Activated CD4-positive, alpha-beta T cell treated with anti-CD3 and anti-CD28 coated beads, Interleukin-2, amount 10 ng/mL, durations not matched to agents 7 days and 5 days (primary cell): ENCODE measurements around the gene AP4B1. TPM values are rescaled to one million over a fixed set of nuclear protein-coding genes. Genes with fewer than 3 reads are reported as not detected.
"Not testable (repeated sequence)": the region's sequence is repeated elsewhere in the genome, so short reads cannot be mapped to it uniquely, and the experiment has no call there.

ENCODE experiments used
- CTCF ChIA-PET: fragments of 350-600 bp; sonication (Branson Sonifier 250); formaldehyde crosslinking; loops from one replicate; lab custom pipeline; 2021; ENCODE audit warnings: antibody characterized with exemption; lab: Charles Lee
- POLR2A ChIA-PET: fragments of 350-600 bp; sonication (Branson Sonifier 250); formaldehyde crosslinking; loops from one replicate; lab custom pipeline; 2021; ENCODE audit warnings: antibody characterized with exemption; lab: Charles Lee
- DNase-seq: peaks from one replicate; pipeline ENCODE4 v3.0.0-alpha.2; 2020
- H3K27ac Mint-ChIP-seq: one replicate; pipeline ENCODE4 v1.8.0; 2021; ENCODE audit warnings: mild to moderate bottlenecking, moderate library complexity, mixed read lengths
- H3K27me3 Mint-ChIP-seq: one replicate; pipeline ENCODE4 v1.8.0; 2021; ENCODE audit warnings: mixed read lengths
- H3K36me3 Mint-ChIP-seq: one replicate; pipeline ENCODE4 v1.8.0; 2021; ENCODE audit warnings: low read depth, mixed read lengths
- H3K4me1 Mint-ChIP-seq: one replicate; pipeline ENCODE4 v1.8.0; 2021; ENCODE audit warnings: mixed read lengths
- H3K4me3 Mint-ChIP-seq: one replicate; pipeline ENCODE4 v1.8.0; 2021; ENCODE audit warnings: mild to moderate bottlenecking, moderate library complexity, mixed read lengths
- H3K9me3 Mint-ChIP-seq: one replicate; pipeline ENCODE4 v1.8.0; 2021; ENCODE audit warnings: mixed read lengths
- total RNA-seq, 2 experiments: library from RNA; stranded (reverse); gene quantifications; one replicate each; pipeline ENCODE4 v1.2.3, GENCODE V29; 2021

Gene AP4B1
- total RNA-seq, 2 experiments from 2014 or later: 39.4 to 41.9 TPM

GRCh38 chr1:113868387-113869083 is 36.1 kb downstream of the AP4B1 start:
- H3K4me1 Mint-ChIP-seq: peaks cover 60% of the 10 kb centered on the region
- CTCF ChIA-PET: interaction anchor here (1.0 to 2.4 kb wide), 4 partner anchors 9 to 35 kb away, joined by 4 to 15 read pairs (median 8); no protein-coding TSS in a partner anchor
- no peaks in the 10 kb centered on the region for H3K9me3 Mint-ChIP-seq
- no peak for DNase-seq
- H3K4me3 Mint-ChIP-seq: peak overlapping the region; percentile 92
- POLR2A ChIA-PET: interaction anchor here (0.6 kb wide), 1 partner anchor 36 kb away, joined by 4 read pairs; no protein-coding TSS in a partner anchor
- H3K27ac Mint-ChIP-seq: peak overlapping the region; percentile 79
- no peaks in the 10 kb centered on the region for H3K27me3 Mint-ChIP-seq
- peaks cover 49% of the 10 kb centered on the region for H3K36me3 Mint-ChIP-seq

- Mint-ChIP-seq H3K9me3 (no peaks in the 10 kb centered on the region), H3K27ac (no peak overlapping the region), H3K4me3 (no peak overlapping the region), H3K36me3 (peaks cover 48% of the 10 kb centered on the region), H3K4me1 (peaks cover 46% of the 10 kb centered on the region), H3K27me3 (no peaks in the 10 kb centered on the region)
- DNase-seq: no peak
- ChIA-PET CTCF (interaction anchor here (1.1 to 1.2 kb wide), 3 partner anchors 22 to 80 kb away, joined by 3 to 5 read pairs (median 3); no protein-coding TSS in a partner anchor), POLR2A (no interaction called here)
Observed at GRCh38 chr1:113861641-113862040, 43.0 kb downstream of the AP4B1 start.

GRCh38 chr1:113860891-113861290 is 43.7 kb downstream of the AP4B1 start:
- H3K27me3 Mint-ChIP-seq: no peaks in the 10 kb centered on the region
- ChIA-PET POLR2A (interaction anchor here (1.5 kb wide), 1 partner anchor 68 kb away, joined by 3 read pairs; the partner anchor contains the start of gene HIPK1), CTCF (interaction anchor here (0.7 to 3.5 kb wide), 2 partner anchors 9 to 10 kb away, joined by 3 to 15 read pairs; no protein-coding TSS in a partner anchor)
- no peaks in the 10 kb centered on the region for H3K9me3 Mint-ChIP-seq
- H3K27ac Mint-ChIP-seq: no peak overlapping the region
- H3K4me1 Mint-ChIP-seq: peaks cover 48% of the 10 kb centered on the region
- peaks cover 54% of the 10 kb centered on the region for H3K36me3 Mint-ChIP-seq
- DNase-seq: no peak
- no peak overlapping the region for H3K4me3 Mint-ChIP-seq

GRCh38 chr1:113859478-113860175 is 45.0 kb downstream of the AP4B1 start:
- Mint-ChIP-seq H3K4me1 (peaks cover 43% of the 10 kb centered on the region), H3K36me3 (peaks cover 57% of the 10 kb centered on the region), H3K27ac (no peak overlapping the region), H3K9me3 (no peaks in the 10 kb centered on the region), H3K4me3 (no peak overlapping the region), H3K27me3 (no peaks in the 10 kb centered on the region)
- DNase-seq: no peak
- CTCF ChIA-PET: interaction anchor here (0.5 to 3.5 kb wide), 9 partner anchors 10 to 1090 kb away, joined by 3 to 15 read pairs (median 4); no protein-coding TSS in a partner anchor
- POLR2A ChIA-PET: interaction anchor here (0.7 to 1.5 kb wide), 2 partner anchors 11 to 70 kb away, joined by 3 to 4 read pairs; partner anchors contain the start of gene HIPK1

GRCh38 chr1:113858982-113859381 is 45.6 kb downstream of the AP4B1 start:
- Mint-ChIP-seq H3K4me3 (no peak overlapping the region), H3K27me3 (no peaks in the 10 kb centered on the region), H3K36me3 (peaks cover 61% of the 10 kb centered on the region), H3K27ac (no peak overlapping the region), H3K9me3 (no peaks in the 10 kb centered on the region), H3K4me1 (peaks cover 47% of the 10 kb centered on the region)
- DNase-seq: no peak
- ChIA-PET POLR2A (no interaction called here), CTCF (interaction anchor here (0.5 to 3.5 kb wide), 4 partner anchors 9 to 854 kb away, joined by 3 to 15 read pairs (median 5); no protein-coding TSS in a partner anchor)

GRCh38 chr1:113858418-113858817 is 46.2 kb downstream of the AP4B1 start:
- Mint-ChIP-seq H3K9me3 (no peaks in the 10 kb centered on the region), H3K4me3 (no peak overlapping the region), H3K36me3 (peaks cover 58% of the 10 kb centered on the region), H3K27me3 (no peaks in the 10 kb centered on the region), H3K4me1 (peaks cover 45% of the 10 kb centered on the region), H3K27ac (no peak overlapping the region)
- POLR2A ChIA-PET: no interaction called here
- no peak for DNase-seq
- CTCF ChIA-PET: interaction anchor here (1.8 to 3.5 kb wide), 2 partner anchors 8 to 11 kb away, joined by 7 to 15 read pairs; no protein-coding TSS in a partner anchor

- H3K36me3 Mint-ChIP-seq: peaks cover 55% of the 10 kb centered on the region
- no peaks in the 10 kb centered on the region for H3K9me3 Mint-ChIP-seq
- H3K27ac Mint-ChIP-seq: no peak overlapping the region
- ChIA-PET POLR2A (no interaction called here), CTCF (interaction anchor here (3.5 kb wide), 1 partner anchor 12 kb away, joined by 15 read pairs; no protein-coding TSS in a partner anchor)
- H3K27me3 Mint-ChIP-seq: no peaks in the 10 kb centered on the region
- H3K4me3 Mint-ChIP-seq: no peak overlapping the region
- H3K4me1 Mint-ChIP-seq: peaks cover 41% of the 10 kb centered on the region
- DNase-seq: no peak
Observed at GRCh38 chr1:113857776-113858175, 46.8 kb downstream of the AP4B1 start.

GRCh38 chr1:113856401-113856790 is 48.2 kb downstream of the AP4B1 start:
- POLR2A ChIA-PET: no interaction called here
- CTCF ChIA-PET: interaction anchor here (1.4 to 2.6 kb wide), 6 partner anchors 10 to 74 kb away, joined by 3 to 7 read pairs (median 4); partner anchors contain the start of gene AP4B1
- Mint-ChIP-seq H3K27ac (no peak overlapping the region), H3K27me3 (no peaks in the 10 kb centered on the region), H3K4me1 (peaks cover 33% of the 10 kb centered on the region), H3K9me3 (no peaks in the 10 kb centered on the region), H3K4me3 (no peak overlapping the region), H3K36me3 (peaks cover 56% of the 10 kb centered on the region)
- DNase-seq: no peak

- no peak overlapping the region for H3K27ac Mint-ChIP-seq
- peaks cover 31% of the 10 kb centered on the region for H3K4me1 Mint-ChIP-seq
- POLR2A ChIA-PET: interaction anchor here (0.6 to 0.7 kb wide), 2 partner anchors 74 to 93 kb away, joined by 3 to 7 read pairs; no protein-coding TSS in a partner anchor
- no peaks in the 10 kb centered on the region for H3K9me3 Mint-ChIP-seq
- DNase-seq: no peak
- no peak overlapping the region for H3K4me3 Mint-ChIP-seq
- CTCF ChIA-PET: interaction anchor here (0.9 to 2.6 kb wide), 8 partner anchors 11 to 75 kb away, joined by 3 to 7 read pairs (median 4); partner anchors contain the start of gene AP4B1
- H3K36me3 Mint-ChIP-seq: peaks cover 58% of the 10 kb centered on the region
- no peaks in the 10 kb centered on the region for H3K27me3 Mint-ChIP-seq
Observed at GRCh38 chr1:113855630-113856400, 48.8 kb downstream of the AP4B1 start.

GRCh38 chr1:113854234-113854633 is 50.4 kb downstream of the AP4B1 start:
- CTCF ChIA-PET: interaction anchor here (2.6 kb wide), 1 partner anchor 50 kb away, joined by 7 read pairs; the partner anchor contains the start of gene AP4B1

GRCh38 chr1:113852694-113853093 is 51.9 kb downstream of the AP4B1 start:
- CTCF ChIA-PET, POLR2A ChIA-PET: not testable (repeated sequence)
- peaks cover 68% of the 10 kb centered on the region for H3K36me3 Mint-ChIP-seq

More at GRCh38 chr1:113854234-113854633, 50.4 kb downstream of the AP4B1 start:
- no peaks in the 10 kb centered on the region for H3K27me3 Mint-ChIP-seq
- H3K9me3 Mint-ChIP-seq: no peaks in the 10 kb centered on the region
- H3K4me1 Mint-ChIP-seq: peaks cover 29% of the 10 kb centered on the region
- H3K36me3 Mint-ChIP-seq: peaks cover 67% of the 10 kb centered on the region
- no peak overlapping the region for H3K4me3 Mint-ChIP-seq
- no peak overlapping the region for H3K27ac Mint-ChIP-seq
- DNase-seq: no peak
- POLR2A ChIA-PET: no interaction called here

More at GRCh38 chr1:113852694-113853093, 51.9 kb downstream of the AP4B1 start:
- not testable (repeated sequence) for H3K27ac Mint-ChIP-seq, H3K4me3 Mint-ChIP-seq, H3K9me3 Mint-ChIP-seq, DNase-seq, H3K27me3 Mint-ChIP-seq
- H3K4me1 Mint-ChIP-seq: peaks cover 25% of the 10 kb centered on the region
